Measurements from ENCODE around the gene MAP1LC3B2.
"Not testable (repeated sequence)": the region's sequence is repeated elsewhere in the genome, so short reads cannot be mapped to it uniquely, and the experiment has no call there.

Gene MAP1LC3B2

DNA sequence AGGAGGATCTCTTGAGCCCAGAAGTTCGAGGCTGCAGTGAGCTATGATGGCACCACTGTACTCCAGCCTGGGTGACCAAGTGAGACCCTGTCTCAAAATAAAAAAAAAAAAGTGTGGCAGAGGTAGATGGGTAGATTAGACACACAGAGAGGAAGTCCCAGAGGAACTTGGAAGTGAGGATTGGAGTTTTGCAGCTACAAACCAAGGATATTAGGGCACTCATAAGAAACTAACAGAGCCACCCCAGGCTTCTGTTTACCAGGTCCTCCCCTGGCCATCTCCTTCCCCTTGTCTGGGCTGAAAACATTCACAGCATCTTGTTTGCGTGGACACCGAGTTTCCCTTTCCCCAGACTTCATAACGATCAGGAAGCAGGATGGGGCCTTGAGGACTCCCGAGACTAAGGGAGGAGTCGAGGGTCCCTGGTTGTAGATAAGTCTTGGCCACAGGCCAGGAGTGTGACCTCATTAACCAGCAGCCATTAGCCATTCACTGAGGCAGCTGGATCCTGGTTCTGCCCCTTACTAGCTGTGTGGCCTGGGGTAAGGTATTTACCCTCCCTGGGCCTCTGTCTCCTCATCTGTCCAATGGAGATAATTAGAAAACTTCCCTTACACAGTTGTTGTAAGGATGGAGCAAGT, 2.1 kb downstream of the MAP1LC3B2 start:
- DNase-seq, result no peak

DNA sequence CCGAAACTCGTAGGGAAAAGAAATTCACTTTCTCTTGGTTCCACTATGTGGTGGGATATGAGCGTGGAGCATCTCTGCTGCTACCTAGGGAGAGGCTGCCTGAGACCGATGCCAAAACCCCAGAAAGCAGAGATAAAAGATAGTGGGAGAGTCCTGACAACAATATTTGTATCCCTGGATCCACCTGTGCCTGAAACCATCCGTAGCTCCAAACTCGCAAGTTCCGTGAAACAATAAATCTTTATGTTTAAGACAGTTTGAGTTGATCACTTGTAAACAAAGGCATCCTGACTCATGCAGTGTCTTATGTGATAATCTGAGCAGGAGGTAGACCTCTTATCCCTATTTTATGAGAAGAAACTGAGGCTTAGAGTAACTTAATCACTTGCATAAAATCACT, 2.9 kb downstream of the MAP1LC3B2 start:
- no peak for DNase-seq

DNA sequence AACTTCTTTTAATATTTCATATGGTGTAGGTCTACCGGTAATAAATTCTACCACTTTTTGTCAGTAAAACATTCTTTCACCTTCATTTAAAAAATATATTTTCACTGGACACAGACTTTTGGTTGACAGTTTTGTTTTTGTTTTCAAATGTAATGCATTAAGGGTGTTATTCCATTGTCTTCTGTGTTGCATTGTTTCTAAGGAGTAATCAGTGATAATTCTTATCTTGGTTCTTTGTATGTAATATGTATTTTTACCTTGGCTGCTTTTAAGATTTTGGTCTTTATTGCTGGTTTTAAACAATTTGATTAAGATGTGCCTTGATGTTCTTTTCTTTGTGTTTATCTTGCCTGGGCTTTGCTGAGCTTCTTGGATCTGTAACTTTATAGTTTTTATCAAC, 4.1 kb downstream of the MAP1LC3B2 start:
- no peak for DNase-seq

DNA sequence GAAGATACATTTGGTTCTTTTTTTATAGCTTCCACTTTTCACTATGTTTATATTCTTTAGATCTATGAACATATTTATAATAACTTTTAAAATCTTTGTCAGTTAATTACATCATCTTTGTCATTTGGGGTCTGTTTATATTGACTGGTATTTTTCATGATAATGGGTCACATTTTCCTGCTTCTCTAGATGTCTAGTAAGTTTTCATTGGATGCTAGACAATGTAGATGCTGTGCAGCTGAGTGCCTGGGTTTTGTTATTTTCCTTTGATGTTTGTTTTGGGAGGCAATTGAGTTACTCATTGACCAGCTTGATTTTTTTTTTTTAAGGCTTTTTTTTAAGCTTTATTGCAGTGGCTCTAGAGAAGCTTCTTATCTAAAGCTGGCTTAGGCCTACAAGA, 4.9 kb downstream of the MAP1LC3B2 start:
- no peak for DNase-seq

DNA sequence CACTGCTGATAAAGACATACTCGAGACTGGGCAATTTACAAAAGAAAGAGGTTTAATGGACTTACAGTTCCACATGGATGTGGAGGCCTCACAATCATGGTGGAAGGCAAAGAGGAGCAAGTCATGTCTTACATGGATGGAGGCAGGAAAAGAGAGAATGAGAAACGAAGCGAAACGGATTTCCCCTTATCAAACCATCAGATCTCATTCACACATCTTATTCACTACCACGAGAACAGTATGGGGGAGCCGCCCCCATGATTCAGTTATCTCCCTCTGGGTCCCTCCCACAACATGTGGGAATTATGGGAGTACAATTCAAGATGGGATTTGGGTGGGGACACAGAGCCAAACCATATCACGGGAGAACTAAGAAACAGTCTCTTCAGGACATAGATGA, 6.0 kb downstream of the MAP1LC3B2 start:
- DNase-seq, result not testable (repeated sequence)

DNA sequence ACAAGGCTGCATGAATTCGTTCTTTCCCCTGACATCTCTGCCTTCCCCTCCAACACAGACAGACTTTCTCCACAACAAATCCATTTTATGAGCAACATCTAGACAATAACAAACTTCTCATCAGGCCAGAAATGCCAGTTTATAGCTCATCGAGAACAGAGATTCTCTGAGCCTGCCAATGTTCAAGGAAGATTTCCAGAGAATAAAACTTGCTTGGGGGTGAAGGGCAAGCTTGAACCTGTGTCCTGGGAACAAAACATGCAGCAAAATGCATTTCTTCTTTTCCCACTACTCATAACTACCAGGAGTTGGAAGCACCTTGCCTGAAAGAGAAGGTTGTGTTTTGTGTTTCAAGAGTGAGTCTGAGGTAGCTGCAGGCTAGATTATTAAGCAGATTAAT, 6.8 kb downstream of the MAP1LC3B2 start:
- DNase-seq, result no peak

DNA sequence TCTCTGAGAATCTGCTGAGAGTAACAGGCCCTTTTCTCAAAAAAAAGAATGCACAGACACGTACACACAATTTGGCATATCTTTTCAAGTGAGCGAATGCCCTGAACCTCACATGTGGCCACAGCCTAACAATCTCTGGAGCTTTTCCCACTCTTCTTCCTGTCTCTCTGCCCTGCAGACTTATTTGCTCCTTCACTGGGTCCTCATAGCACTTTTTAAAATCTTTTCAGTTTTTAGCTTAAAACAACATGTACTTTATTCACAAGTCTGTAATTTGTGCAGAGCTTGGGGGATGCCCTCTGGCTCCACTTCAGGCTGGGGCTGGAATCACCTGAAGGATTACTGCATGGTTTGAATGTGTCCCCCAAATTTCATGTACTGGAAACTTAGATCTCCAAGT, 9.0 kb downstream of the MAP1LC3B2 start:
- DNase-seq, result no peak

DNA sequence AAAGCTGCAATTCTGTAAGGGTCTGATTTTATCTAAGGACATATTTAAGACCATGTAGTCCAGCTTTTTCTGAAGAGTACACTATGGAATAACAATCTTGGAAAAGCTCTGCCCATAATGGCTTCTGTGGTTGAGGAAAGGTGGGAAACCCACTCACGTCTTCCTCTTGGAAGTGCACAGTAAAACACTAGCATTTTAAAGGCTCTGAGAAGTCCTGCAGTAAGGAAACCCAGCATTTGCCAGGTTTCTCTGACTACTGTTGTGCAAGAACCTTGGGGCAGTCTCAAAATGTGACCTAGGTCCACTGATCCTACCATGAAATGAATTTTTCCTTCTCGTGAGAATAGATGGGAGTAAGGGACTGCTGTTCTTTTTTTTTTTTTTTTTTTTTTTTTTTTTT, 11.9 kb downstream of the MAP1LC3B2 start:
- DNase-seq, result no peak

DNA sequence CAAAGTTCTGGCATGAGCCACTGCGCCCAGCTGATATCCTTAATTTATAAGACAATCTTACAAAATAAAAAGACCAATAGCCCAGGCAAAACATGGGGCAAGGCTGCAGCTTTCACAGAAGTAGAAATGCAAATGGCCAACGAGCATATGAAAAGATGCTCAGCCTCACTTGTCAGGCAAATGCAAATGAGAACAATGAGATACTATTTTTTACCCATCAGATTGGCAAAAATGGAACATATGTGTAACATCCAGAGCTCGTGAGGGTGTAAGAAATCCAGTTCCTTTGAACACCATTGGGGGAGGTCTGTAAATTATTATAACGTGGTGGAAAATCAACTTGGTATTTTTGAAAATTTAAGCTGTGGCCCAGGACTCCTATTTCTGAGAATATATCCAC, 14.6 kb downstream of the MAP1LC3B2 start:
- DNase-seq, result no peak

DNA sequence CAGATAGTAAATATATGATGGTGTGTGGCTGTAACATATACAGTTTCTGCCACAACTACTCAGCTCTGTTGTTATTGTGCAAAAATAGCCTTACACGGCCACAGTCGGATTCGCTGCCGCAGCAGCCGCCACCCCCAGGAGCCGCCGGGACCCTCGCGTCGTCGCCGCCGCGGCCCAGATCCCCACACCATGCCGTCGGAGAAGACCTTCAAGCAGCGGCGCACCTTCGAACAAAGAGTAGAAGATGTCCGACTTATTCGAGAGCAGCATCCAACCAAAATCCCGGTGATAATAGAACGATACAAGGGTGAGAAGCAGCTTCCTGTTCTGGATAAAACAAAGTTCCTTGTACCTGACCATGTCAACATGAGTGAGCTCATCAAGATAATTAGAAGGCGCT, 16.6 kb downstream of the MAP1LC3B2 start:
- DNase-seq, result not testable (repeated sequence)

DNA sequence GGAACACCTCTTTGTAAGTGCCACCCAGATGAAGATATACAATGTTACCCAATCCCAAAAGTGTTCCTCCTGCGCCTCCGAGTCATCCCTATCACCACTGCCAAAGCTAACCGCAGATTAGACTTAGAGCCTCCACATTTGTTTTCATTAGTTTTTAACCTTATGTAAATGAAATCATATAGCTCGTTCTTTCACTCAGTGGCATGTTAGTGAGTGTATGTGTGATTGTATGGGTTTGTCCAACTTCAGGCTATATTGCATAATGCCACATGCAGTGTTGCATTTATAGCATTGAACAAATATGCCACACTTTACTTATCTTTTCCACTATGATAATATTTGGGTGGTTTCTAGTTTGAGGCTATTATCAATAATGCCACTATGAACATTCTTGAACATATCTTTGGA, 18.0 kb downstream of the MAP1LC3B2 start:
- no peak for DNase-seq

DNA sequence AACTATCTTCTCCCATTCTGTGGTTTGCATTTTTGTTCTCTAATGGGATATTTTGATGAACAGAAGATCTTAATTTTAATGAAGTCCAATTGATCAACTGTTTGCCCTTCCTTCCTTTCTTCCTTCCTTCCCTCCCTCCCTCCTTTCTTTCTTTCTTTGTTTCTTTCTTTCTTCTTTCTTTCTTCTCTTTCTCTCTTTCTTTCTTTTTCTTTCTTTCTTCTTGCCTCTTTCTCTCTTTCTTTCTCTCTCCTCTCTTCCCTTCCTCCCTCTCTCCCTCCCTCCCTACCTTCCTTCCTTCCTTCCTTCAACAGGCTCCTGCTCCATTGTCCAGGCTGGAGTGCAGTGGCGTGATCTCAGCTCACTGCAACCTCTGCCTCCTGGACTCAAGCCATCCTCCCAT, 18.9 kb downstream of the MAP1LC3B2 start:
- no peak for DNase-seq

DNA sequence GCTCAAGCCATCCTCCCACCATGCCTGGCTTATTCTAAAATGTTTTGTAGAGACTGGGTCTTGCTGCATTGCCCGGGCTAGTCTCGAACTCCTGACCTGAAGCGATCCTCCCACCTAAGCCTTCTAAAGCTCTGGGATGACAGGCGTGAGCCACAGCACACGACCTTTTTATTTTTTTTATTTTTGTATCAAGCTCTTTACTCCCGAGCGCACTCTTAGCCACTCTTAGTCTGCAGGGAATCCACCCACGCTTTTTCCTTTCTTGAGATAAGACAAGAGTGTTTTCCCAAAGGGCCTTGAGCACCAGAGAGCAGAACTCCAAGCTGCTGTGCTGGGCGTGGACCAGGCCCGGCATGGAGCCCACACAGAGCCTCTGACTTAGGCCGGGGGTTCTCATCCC, 23.4 kb downstream of the MAP1LC3B2 start:
- DNase-seq, result no peak

DNA sequence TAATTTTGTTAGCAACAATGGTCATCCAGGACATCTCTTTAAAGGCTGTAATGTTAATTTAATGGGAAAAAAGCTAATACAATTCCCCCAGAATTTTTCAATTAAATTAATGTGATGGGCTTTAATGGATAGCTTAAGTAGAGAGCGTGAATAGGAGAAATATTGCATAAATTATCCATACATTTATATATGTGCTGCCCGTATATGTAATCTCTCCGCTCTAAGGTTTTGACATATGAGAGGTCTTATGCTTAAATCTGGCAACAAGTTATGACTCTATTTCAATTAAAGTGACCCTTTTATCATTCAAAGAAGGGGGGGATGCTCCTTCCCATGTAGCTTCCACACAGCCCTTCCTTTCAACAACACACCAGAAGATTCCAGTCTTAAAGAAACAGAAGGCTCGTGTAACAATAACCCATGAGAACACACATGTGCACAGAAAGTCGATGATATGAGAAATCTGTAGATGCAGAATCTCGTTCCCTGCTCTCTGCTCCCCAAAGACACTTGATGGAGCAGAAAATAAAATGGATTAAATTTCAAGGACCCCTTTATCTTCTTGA, 24.0 kb downstream of the MAP1LC3B2 start:
- no peak for DNase-seq

DNA sequence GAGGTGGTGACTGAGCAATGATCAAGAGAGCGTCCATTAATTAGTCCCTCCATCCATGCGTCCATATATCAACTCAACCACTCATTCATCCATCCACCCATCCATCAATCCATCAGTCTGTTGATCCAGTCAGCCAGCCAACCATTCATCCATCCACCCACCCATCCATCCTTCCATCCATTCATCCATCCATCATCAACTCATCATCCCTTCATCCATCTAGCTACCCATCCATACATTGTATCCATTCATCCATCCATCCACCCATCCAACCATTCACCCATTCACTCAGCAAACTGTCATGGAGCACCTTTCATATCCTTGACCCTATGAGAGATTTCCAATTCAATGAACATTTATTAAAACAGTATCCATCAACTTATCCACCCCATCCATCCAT, 28.1 kb downstream of the MAP1LC3B2 start:
- no peak for DNase-seq

DNA sequence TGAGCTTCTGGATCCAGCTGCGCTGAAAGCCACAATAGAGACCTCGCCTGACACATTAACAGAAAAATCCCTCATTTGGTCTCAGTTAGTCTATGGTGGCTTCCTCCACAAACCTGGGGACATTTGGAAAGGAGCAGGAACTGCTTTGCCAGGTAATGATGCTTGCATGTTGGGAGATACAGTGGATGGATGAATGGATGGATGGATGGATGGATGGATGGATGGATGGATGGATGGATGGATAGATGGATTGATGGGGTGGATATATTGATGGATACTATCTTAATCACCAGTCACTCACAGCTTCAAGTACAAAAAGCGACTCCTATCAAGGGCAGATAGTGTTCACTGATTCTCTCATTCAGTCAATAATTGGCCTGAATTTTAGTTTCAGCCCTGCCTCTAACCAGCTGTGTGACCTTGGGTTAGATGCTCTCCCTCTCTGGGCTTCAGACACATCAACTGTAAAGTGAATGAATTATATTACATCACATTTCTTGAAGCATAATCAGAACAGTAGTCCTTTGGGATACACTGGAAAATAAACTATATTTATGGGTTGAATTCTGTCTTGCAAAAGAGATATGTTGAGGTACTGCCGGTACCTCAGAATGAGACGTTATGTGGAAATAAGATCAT, 29.3 kb downstream of the MAP1LC3B2 start:
- DNase-seq, result no peak

DNA sequence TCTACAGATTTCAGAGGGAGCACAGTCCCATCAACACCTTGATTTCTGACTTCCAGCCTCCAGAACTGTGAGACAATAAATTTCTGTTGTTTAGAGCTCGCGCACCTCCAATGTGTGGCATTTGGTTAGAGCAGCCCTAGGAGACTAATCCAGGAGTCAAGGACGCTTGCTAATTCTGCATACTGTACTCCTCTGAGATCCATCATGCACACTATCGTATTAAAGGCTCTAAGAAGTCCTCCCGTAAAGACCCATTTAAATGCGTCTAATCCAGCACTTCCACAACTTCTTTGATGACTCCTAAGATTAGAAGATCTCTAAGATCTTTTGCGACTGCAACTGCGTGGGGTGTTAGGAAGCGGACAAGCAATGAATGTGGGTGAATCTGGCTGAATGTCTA, 30.4 kb downstream of the MAP1LC3B2 start:
- DNase-seq, result no peak

DNA sequence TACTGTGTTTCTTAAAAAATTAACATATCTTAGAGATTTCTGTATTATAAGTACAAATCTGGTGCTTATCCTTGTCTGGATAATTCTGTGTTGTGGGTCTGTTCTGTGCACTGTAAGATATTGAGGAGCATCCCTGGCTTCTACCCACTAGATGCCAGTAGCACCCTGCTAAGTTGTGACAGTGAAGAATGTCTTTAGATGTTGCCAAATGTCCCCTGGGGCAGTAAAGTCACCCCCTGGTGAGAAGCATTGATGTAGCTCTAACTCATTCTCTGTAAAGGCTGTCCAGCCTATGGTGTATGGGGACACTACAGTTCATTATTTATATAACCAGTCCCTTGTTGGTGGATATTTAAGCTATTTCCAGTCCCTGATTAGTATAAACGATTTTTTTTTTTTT, 31.4 kb downstream of the MAP1LC3B2 start:
- no peak for DNase-seq

DNA sequence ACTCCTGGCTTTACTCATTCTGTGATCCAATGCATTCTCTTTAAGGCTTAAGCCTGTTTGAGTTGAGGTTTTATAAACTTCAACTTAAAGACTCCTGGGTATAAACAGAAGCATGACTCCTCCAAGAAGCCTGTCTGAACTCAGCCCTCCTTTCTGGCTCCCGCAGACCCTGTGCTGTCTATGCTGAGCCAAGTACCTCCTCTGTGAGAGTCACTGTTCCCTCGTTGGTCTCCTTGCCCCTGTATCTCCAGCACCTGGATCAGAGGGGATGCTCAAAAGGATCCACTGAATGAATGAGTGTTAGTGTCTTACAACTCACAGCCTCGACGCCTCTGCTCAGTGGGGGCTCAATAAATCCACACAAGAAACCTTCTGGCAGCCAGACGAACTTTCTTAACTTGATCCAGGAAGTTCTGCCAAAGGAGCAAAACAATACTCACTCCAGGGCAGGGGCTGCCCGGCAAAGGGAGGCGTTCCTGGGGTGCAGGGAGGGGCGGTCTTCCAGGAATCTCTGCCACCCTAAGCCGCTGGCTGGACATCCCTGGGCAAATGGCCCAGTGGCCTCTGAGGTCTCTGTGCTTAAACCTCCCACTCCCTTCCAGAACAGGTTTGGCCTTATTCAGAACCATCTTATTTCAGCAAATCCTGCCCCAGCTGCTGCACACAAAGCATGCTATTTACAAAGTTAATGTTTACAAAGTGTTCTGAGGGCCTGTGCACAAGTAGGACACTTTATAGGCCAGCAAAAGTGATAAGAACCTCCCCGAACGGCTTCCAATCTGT, 32.9 kb downstream of the MAP1LC3B2 start:
- DNase-seq, result no peak

DNA sequence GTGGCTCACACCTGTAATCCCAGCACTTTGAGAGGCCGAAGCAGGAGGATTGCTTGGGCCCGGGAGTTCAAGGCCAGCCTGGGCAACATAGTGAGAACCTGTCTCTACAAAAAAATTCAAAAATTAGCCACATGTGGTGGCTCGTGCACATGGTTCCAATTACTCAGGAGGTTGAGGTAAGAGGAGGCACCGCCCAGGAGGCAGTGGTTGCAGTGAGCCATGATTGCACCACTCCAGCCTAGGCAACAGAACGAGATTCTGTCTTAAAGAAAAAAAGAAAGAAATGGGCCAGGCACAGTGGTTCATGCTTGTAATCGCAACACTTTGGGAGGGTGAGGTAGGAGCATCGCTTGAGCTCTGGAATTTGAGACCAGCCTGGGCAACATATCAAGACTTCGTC, 33.5 kb downstream of the MAP1LC3B2 start:
- no peak for DNase-seq

DNA sequence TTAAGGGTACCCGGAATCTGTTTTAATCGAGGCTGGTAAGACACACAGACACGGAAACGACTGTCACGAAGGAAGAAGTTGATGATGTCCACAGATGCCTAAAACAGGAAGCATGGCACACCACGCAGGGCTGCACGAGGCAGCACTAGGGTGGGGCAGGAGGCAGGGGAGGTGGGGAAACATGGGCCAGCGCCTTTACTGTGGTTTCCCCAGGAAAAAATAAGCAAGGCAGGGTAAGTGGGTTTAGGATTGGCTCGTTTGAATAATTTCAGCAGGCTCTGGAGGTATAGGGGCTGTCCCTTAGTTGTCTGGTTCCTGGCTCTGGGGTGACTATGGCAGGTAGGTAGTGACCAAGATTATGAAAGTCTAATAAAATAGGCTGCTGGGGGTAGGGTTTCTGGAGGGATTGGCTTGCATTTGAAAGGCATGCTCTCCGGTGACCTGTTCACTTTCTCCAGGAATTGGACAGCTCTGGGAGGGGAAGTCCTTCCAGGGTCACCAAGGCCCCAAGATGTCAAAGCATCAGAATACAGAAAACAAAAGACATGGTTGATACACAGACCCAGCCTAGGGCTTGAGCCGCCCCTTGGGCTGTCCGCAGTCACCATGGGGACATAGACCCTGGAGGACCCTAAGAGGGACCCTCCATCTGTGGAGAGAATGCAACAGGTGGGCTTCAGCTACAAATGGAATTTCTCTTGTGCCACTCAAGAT, 35.3 kb downstream of the MAP1LC3B2 start:
- no peak for DNase-seq

DNA sequence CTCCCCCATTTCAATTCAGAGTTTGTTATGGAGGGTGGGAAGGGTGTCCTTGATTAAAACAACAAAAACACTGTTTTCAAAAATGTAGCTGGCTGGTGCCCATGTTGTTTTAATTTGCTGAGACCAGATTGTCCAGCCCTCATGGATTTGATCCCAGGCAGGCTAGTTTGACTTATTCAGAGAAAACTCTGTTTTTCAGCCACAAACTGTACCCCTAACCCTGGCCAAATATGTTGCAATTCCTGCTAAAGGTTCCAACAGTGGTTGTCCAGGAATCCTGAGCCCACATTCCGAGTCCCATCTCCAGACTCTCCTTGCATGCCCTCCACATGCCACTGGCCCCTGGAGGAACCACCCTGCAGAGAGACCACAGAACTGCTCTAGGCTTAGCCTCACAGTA, 36.0 kb downstream of the MAP1LC3B2 start:
- no peak for DNase-seq

DNA sequence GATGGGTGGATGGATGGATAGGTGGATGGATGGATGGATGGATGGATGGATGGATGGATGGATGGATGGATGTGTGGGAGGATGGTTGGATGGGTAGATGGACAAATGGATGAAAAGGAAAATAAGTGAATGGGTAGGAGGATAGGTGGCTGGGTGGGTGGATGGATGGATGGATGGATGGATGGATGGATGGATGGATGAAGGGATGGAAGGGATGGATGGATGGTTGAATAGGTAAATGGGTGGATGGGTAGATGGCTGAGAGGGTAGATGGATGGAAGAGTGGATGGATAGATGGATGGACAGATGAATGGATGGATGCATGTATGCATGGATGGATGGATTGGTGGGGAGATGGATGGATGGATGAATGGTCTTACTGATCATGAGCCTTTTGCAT, 36.5 kb downstream of the MAP1LC3B2 start:
- DNase-seq, result no peak
